HG02623 (cell line): Measurements from ENCODE around the gene LIN7A.

Experiments used
- ATAC-seq: cut with Tn5 transposase; IDR thresholded peaks from one replicate; pipeline ENCODE4 v1.9.1; 2021; ENCODE audit warnings: moderate library complexity; ENCODE audit not compliant: unreplicated experiment

LIN7A gene

GRCh38 chr12:80937391-80938238, at the start of gene LIN7A:
Gene LIN7A, minus strand, starts transcription at chr12:80937934. Its CDS starts 212 bp downstream, at chr12:80937722.
- peak; percentile 19 for ATAC-seq

GRCh38 chr12:80986224-80986623, 48.5 kb upstream of the LIN7A start:
- no peak for ATAC-seq

GRCh38 chr12:80979816-80980215, 42.1 kb upstream of the LIN7A start:
- ATAC-seq: no peak

GRCh38 chr12:80979251-80979650, 41.5 kb upstream of the LIN7A start:
- ATAC-seq: no peak

- ATAC-seq: no peak
Observed at GRCh38 chr12:80977346-80977745, 39.6 kb upstream of the LIN7A start.

- ATAC-seq: no peak
Observed at GRCh38 chr12:80968326-80968725, 30.6 kb upstream of the LIN7A start.

GRCh38 chr12:80967565-80967964, 29.8 kb upstream of the LIN7A start:
- no peak for ATAC-seq

- no peak for ATAC-seq
Observed at GRCh38 chr12:80966001-80966400, 28.3 kb upstream of the LIN7A start.

GRCh38 chr12:80958162-80958561, 20.4 kb upstream of the LIN7A start:
- ATAC-seq: no peak

GRCh38 chr12:80954857-80955520, 17.3 kb upstream of the LIN7A start:
- ATAC-seq: no peak

GRCh38 chr12:80952443-80952842, 14.7 kb upstream of the LIN7A start:
- no peak for ATAC-seq

GRCh38 chr12:80946591-80946990, 8.9 kb upstream of the LIN7A start:
- ATAC-seq: no peak

- ATAC-seq: no peak
Observed at GRCh38 chr12:80943338-80943737, 5.6 kb upstream of the LIN7A start.

GRCh38 chr12:80941916-80942315, 4.2 kb upstream of the LIN7A start:
- ATAC-seq: no peak

GRCh38 chr12:80939231-80939950, 1.7 kb upstream of the LIN7A start:
- ATAC-seq: no peak

GRCh38 chr12:80938397-80938796, 663 bp upstream of the LIN7A start:
- no peak for ATAC-seq

- peak; percentile 51 for ATAC-seq
Observed at GRCh38 chr12:80936642-80937390, 918 bp downstream of the LIN7A start.

- ATAC-seq: no peak
Observed at GRCh38 chr12:80936353-80936641, 1.4 kb downstream of the LIN7A start.

GRCh38 chr12:80935111-80935510, 2.6 kb downstream of the LIN7A start:
- ATAC-seq: no peak

- ATAC-seq: no peak
Observed at GRCh38 chr12:80925983-80926382, 11.8 kb downstream of the LIN7A start.

GRCh38 chr12:80925237-80925636, 12.5 kb downstream of the LIN7A start:
- ATAC-seq: no peak
